Spleen (tissue), 7 donors: ENCODE results near the gene CD226.

ENCODE experiments used
- CTCF ChIP-seq, 11 experiments: fragments of 200-600 bp in 7 of 11; fragments of 450-650 bp in 4 of 11; sonication (generic) in 4 of 11; IDR thresholded peaks in 8 of 11; conservative IDR thresholded peaks in 3 of 11; 1 replicate in 7 of 11; 2 replicates in 4 of 11; pipeline versions ENCODE4 v1.4.0 to v1.8.0; 2016 to 2021; ENCODE audit warnings: antibody characterized with exemption in 11 of 11, inconsistent platforms in 4 of 11, mild to moderate bottlenecking in 1 of 11
- POLR2AphosphoS5 ChIP-seq, 3 donors: sonication (generic); formaldehyde crosslinking; IDR thresholded peaks; one replicate each; pipeline ENCODE4 v1.5.1; 2017; ENCODE audit warnings: antibody characterized with exemption in 3 of 3
- donor health status: DM: no; HTN: no; CAD: no; lungs with moderate emphysema.
- donor health status: DM: no; HTN: no; CAD: no.
- donor health status: DM: no; HTN: no; CAD: no.

- TF ChIP-seq CTCF (IDR thresholded peaks at IDR 0.05 in 8 of 11, conservative IDR thresholded peaks at IDR 0.05 in 3 of 11) (no peak), POLR2AphosphoS5 (IDR thresholded peaks at IDR 0.05) (no peak)
Measured at GRCh38 chr18:69916412-69916811, 31.3 kb downstream of the CD226 start.
